SK-N-SH (cell line): ENCODE data around the gene STK16. TPM values are rescaled to one million over a fixed set of nuclear protein-coding genes. Genes with fewer than 3 reads are reported as not detected.

Source experiments
- CTCF ChIA-PET: fragments of 300-600, 350-600 bp; formaldehyde crosslinking; extraction: SDS; loops from one replicate; lab custom pipeline; 2021; lab: Yijun Ruan, JAX
- POLR2A ChIA-PET: fragments of 350-600 bp; sonication (Branson Sonifier 250); formaldehyde crosslinking; extraction: SDS; loops from one replicate; lab custom pipeline; 2020; ENCODE audit warnings: antibody characterized with exemption, inconsistent platforms; lab: Yijun Ruan, JAX
- DNase-seq: peaks from one replicate; pipeline ENCODE4 v3.0.0; 2012
- H2AFZ ChIP-seq: fragments of 200-600 bp; sonication (generic); 2 replicates; pipeline ENCODE4 v1.8.1; 2016; ENCODE audit warnings: antibody characterized with exemption, mild to moderate bottlenecking, low read depth
- H3F3A ChIP-seq: fragments of 200-600 bp; sonication (generic); replicated peaks from 2 replicates; pipeline ENCODE3; 2016; ENCODE audit warnings: antibody characterized with exemption, mild to moderate bottlenecking; ENCODE audit not compliant: insufficient read depth
- H3K27ac ChIP-seq, 2 experiments: fragments of 200-500 bp in 1 of 2; fragments of 200-600 bp in 1 of 2; sonication (Bioruptor generic) in 1 of 2; sonication (generic), shearing (Covaris generic) in 1 of 2; 2 replicates each; pipeline versions ENCODE4 v1.5.1 to v1.6.1; 2014 to 2016; ENCODE audit warnings: low read depth in 2 of 2, inconsistent platforms in 1 of 2, low read length in 1 of 2, mild to moderate bottlenecking in 1 of 2, mixed read lengths in 1 of 2
- H3K27me3 ChIP-seq: fragments of 200-600 bp; sonication (generic), shearing (Covaris generic); 2 replicates; pipeline ENCODE4 v1.6.1; 2016; ENCODE audit warnings: mixed run types; ENCODE audit not compliant: insufficient read depth
- H3K36me3 ChIP-seq, 2 experiments: fragments of 200-500 bp in 1 of 2; fragments of 200-600 bp in 1 of 2; sonication (Bioruptor generic) in 1 of 2; sonication (generic) in 1 of 2; replicated peaks in 1 of 2; 2 replicates each; pipeline versions ENCODE3 to v1.5.1; 2014 to 2016; ENCODE audit warnings: low read length in 1 of 2, mild to moderate bottlenecking in 1 of 2; ENCODE audit not compliant: insufficient read depth in 2 of 2, control insufficient read depth in 1 of 2
- H3K4me1 ChIP-seq, 2 experiments: fragments of 200-500 bp in 1 of 2; fragments of 200-600 bp in 1 of 2; sonication (Bioruptor generic) in 1 of 2; sonication (generic), shearing (Covaris generic) in 1 of 2; 2 replicates each; pipeline versions ENCODE4 v1.5.1 to v1.6.1; 2014 to 2016; ENCODE audit warnings: low read depth in 1 of 2, low read length in 1 of 2, mixed run types in 1 of 2; ENCODE audit not compliant: insufficient read depth in 2 of 2, control insufficient read depth in 1 of 2
- H3K4me2 ChIP-seq: fragments of 200-600 bp; sonication (generic), shearing (Covaris generic); 2 replicates; pipeline ENCODE4 v1.6.1; 2017; ENCODE audit warnings: mixed run types
- H3K4me3 ChIP-seq, 2 experiments: fragments of 200-500 bp in 1 of 2; fragments of 200-600 bp in 1 of 2; sonication (Bioruptor generic) in 1 of 2; sonication (generic), shearing (Covaris generic) in 1 of 2; 2 replicates each; pipeline versions ENCODE4 v1.5.1 to v1.8.1; 2014 to 2016; ENCODE audit warnings: low read depth in 2 of 2, inconsistent platforms in 1 of 2, low read length in 1 of 2, mild to moderate bottlenecking in 1 of 2, mixed read lengths in 1 of 2, moderate library complexity in 1 of 2
- H3K79me2 ChIP-seq: fragments of 200-600 bp; sonication (generic); 2 replicates; pipeline ENCODE4 v1.8.1; 2017; ENCODE audit warnings: mild to moderate bottlenecking; ENCODE audit not compliant: insufficient read depth
- H3K9ac ChIP-seq: fragments of 200-600 bp; sonication (generic); 2 replicates; pipeline ENCODE4 v1.6.1; 2017; ENCODE audit warnings: mixed run types
- H3K9me2 ChIP-seq: fragments of 200-600 bp; sonication (generic); 2 replicates; pipeline ENCODE4 v1.6.1; 2017; ENCODE audit warnings: mixed run types
- H3K9me3 ChIP-seq: fragments of 200-600 bp; sonication (generic); 2 replicates; pipeline ENCODE4 v1.6.1; 2017; ENCODE audit warnings: mixed run types, mild to moderate bottlenecking, moderate library complexity
- H4K20me1 ChIP-seq: fragments of 200-600 bp; sonication (generic); 2 replicates; pipeline ENCODE4 v1.6.1; 2017; ENCODE audit warnings: mild to moderate bottlenecking, mixed run types; ENCODE audit not compliant: insufficient read depth
- ELF1 ChIP-seq: IDR thresholded peaks from 2 replicates; pipeline ENCODE4 v1.4.0; 2012
- EP300 ChIP-seq, 2 experiments: IDR thresholded peaks; 2 replicates each; pipeline versions ENCODE4 v1.4.0 to v1.6.1; 2012; ENCODE audit warnings: borderline replicate concordance in 1 of 2, low read depth in 1 of 2, low read length in 1 of 2
- EZH2phosphoT487 ChIP-seq: fragments of 200-600 bp; sonication (generic); IDR thresholded peaks from 2 replicates; pipeline ENCODE4 v1.6.1; 2017; ENCODE audit warnings: low read depth, mixed run types, mild to moderate bottlenecking, antibody characterized with exemption, moderate library complexity, borderline replicate concordance
- FOSL2 ChIP-seq: IDR thresholded peaks from 2 replicates; pipeline ENCODE4 v1.4.0; 2012; ENCODE audit warnings: low read depth, mild to moderate bottlenecking, moderate library complexity, borderline replicate concordance
- FOXJ3 ChIP-seq: sonication (generic); formaldehyde crosslinking; IDR thresholded peaks from 2 replicates; pipeline ENCODE4 v1.5.1; 2020; ENCODE audit warnings: mild to moderate bottlenecking, missing genetic modification reagents
- MXI1 ChIP-seq: IDR thresholded peaks from 2 replicates; pipeline ENCODE4 v1.6.1; 2012; ENCODE audit warnings: mild to moderate bottlenecking, low read depth, low read length, improper control_type of control experiment
- NRF1 ChIP-seq: IDR thresholded peaks from 2 replicates; pipeline ENCODE4 v1.6.1; 2012; ENCODE audit warnings: low read depth, mild to moderate bottlenecking, low read length
- REST ChIP-seq: IDR thresholded peaks from 2 replicates; pipeline ENCODE4 v1.6.1; 2012; ENCODE audit warnings: mild to moderate bottlenecking, low read depth, low read length, moderate library complexity
- RFX5 ChIP-seq: IDR thresholded peaks from 2 replicates; pipeline ENCODE4 v1.6.1; 2012; ENCODE audit warnings: mild to moderate bottlenecking, improper control_type of control experiment, low read length
- SIN3A ChIP-seq: IDR thresholded peaks from 2 replicates; pipeline ENCODE4 v1.6.1; 2012; ENCODE audit warnings: low read depth, mild to moderate bottlenecking, low read length, moderate library complexity, borderline replicate concordance
- TCF12 ChIP-seq: IDR thresholded peaks from 2 replicates; pipeline ENCODE4 v1.4.0; 2012
- TEAD4 ChIP-seq: IDR thresholded peaks from 2 replicates; pipeline ENCODE4 v1.4.0; 2012; ENCODE audit warnings: mild to moderate bottlenecking, borderline replicate concordance; ENCODE audit not compliant: insufficient read depth
- USF1 ChIP-seq: IDR thresholded peaks from 2 replicates; pipeline ENCODE4 v1.4.0; 2012; ENCODE audit warnings: low read depth, borderline replicate concordance
- YY1 ChIP-seq: IDR thresholded peaks from 2 replicates; pipeline ENCODE4 v1.4.0; 2012; ENCODE audit warnings: low read depth, mild to moderate bottlenecking
- ZBTB33 ChIP-seq: IDR thresholded peaks from 2 replicates; pipeline ENCODE4 v1.4.0; 2012; ENCODE audit warnings: low read depth, borderline replicate concordance
- WGBS: methylation state at CpG from one replicate; pipeline ENCODE4 v1.1.6; 2017; ENCODE audit warnings: low lambda C conversion rate; 5-methylcytosine and 5-hydroxymethylcytosine counted together
- polyA plus RNA-seq, 3 experiments: library from polyadenylated mRNA; depleted of rRNA; stranded (reverse); fragments of >200 nt; gene quantifications; 2 replicates each; pipeline ENCODE4 v1.2.3, GENCODE V29; 2012
- TF ChIP-seq, protein P1 (sequence below): IDR thresholded peaks from 2 replicates; pipeline ENCODE4 v1.4.0; 2012; ENCODE audit warnings: low read depth

The STK16 gene
- polyA plus RNA-seq, 1 of the 3 experiments (the other 2 are of a cell fraction), result 57.6 TPM

GRCh38 chr2:219204425-219205164 is 40.7 kb upstream of the STK16 start:
- Histone ChIP-seq H3F3A (peaks cover 15% of the 10 kb centered on the region), H2AFZ (no peak overlapping the region), H3K36me3 (peaks cover 9 to 14% of the 10 kb centered on the region in 2 experiments), H3K4me3 (no peak overlapping the region), H3K27me3 (no peaks in the 10 kb centered on the region), H3K79me2 (no peaks in the 10 kb centered on the region), H3K4me2 (no peak overlapping the region), H3K27ac (no peak overlapping the region)
- WGBS, result 70% methylated on average over 7 of the region's 7 CpGs
- no peak for DNase-seq
- POLR2A ChIA-PET, result no interaction called here
- TF ChIP-seq YY1 (no peak), ELF1 (no peak), MXI1 (no peak), USF1 (no peak), RFX5 (no peak), SIN3A (no peak), NRF1 (no peak), EP300 (IDR thresholded peaks at IDR 0.05; ENCODE audit: borderline replicate concordance in 1 of 2, low read depth in 1 of 2, low read length in 1 of 2) (no peak), EZH2phosphoT487 (no peak), REST (no peak), TEAD4 (no peak), TCF12 (no peak), ZBTB33 (no peak), FOSL2 (no peak), FOXJ3 (no peak)
- TF ChIP-seq, protein P1, sequence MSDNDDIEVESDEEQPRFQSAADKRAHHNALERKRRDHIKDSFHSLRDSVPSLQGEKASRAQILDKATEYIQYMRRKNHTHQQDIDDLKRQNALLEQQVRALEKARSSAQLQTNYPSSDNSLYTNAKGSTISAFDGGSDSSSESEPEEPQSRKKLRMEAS, result no peak
- TF ChIP-seq, all 33 proteins: peak for 0
- H4K20me1 ChIP-seq, result no peaks in the 10 kb centered on the region
- CTCF ChIA-PET, result interaction anchor here (0.7 to 1.0 kb wide), 3 partner anchors 41 to 50 kb away, joined by 3 read pairs; partner anchors contain the start of genes GLB1L, NHEJ1 and STK16
- H3K9me3 ChIP-seq, result no peaks in the 10 kb centered on the region
- H3K4me1 ChIP-seq, result peaks cover 13 to 20% of the 10 kb centered on the region in 2 experiments; a peak in 3 of 4 replicates
- no peak overlapping the region for H3K9ac ChIP-seq
- no peaks in the 10 kb centered on the region for H3K9me2 ChIP-seq
